NCI-H2196 (cell line): ENCODE results near the gene LETM1.

Source experiments
- DNase-seq: peaks from one replicate; lab custom pipeline; 2025; ENCODE audit not compliant: unreplicated experiment; lab: John Stamatoyannopoulos, UW

Gene LETM1

DNA sequence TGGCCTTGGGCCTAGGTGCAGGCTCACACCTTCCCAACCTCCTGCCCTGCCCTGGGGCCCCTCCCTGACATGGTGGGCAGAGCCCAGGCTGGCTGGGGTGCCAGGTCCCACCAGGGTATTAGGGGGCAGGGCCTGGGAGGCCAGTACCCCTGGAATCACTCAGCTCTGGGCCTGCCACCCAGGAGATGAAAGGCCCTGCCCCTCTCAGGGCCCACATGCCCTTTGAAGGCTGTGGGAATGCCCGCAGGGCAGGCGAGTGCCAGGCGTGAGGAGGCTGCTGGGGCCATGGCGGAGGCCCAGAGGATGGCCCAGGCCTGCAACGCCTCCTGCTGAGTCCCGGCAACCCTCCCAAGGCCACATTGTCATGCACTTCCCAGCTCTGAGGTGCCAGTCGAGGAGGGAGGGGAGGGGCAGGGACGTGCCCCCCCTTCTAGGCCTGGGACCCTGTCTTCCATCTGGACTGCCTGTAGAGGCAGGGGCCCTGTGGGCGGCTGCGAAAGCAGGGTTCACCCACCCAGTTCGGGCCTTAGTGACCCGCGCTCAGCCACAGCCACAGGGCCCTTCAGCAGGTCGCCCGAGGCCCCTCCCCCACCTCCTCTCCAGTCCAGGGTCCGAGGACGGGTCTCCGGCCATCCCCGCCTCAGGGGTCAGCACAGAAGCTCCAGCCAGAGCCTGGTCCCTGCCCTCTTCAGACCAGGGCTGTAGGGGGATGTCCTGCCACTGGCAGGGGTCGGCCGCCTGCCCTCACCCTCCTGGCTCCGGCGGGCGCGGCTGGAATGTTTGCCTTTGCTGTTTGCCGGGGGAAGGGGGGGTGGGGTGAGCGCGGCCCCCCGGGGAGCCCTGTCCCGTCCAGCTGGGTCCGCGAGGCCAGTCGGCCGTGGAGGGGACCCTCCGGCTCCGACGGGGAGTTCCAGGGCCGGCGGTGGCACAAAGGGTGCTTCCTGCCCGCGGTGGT is 89.6 kb downstream of the LETM1 start:
- no peak for DNase-seq

DNA sequence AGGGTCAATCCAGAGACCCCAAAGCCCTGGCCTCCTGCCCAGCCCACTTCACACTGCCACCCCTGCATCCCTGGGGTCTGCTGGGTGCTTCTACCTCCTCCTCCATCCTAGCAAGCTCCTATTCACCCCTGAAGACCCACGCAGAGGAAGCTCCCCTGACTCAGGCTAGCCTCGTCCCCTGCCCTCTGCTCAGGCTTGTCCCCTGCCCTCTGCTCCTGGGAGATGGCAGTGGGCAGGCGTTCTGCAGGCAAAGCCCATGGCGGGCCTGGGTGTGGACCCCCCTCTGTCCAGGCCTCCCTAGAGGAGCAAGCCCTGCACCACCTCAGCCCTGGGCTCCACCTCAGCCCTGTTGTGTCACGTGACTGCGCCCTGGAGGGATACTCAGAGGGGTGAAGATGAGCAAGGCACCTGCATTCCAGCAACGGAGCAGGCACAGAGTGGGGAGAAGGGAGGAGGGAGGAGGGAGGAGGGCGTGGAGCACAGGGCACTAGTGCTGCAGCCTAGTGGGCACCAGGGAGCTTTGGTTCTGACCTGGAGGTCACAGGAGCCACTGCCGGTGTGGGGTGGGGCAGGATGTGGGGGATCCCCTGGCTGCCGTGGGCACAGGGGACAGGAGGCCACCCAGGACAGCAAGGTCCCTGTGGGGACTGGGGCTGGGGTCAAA is 90.4 kb downstream of the LETM1 start:
- DNase-seq = no peak

DNA sequence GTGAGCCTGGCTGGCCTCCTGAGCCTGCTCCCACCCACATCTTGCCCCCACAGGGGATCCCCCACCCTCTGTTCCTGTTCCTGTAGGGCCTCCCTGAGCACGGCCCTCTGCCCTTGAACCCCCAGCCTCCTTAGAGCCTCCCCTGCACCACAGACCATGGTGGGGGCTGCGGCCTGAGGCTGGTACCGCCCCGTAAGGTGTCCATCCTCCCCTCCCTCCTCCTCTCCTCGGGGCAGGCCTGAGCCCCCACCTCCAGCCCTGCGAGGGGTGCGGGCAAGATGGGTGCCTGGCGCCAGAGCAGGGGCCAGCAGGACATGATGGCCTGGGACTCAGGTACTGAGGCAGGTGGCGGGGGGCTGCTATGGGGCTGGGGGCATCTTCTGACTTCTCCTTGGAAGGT is 91.3 kb downstream of the LETM1 start:
- no peak for DNase-seq

DNA sequence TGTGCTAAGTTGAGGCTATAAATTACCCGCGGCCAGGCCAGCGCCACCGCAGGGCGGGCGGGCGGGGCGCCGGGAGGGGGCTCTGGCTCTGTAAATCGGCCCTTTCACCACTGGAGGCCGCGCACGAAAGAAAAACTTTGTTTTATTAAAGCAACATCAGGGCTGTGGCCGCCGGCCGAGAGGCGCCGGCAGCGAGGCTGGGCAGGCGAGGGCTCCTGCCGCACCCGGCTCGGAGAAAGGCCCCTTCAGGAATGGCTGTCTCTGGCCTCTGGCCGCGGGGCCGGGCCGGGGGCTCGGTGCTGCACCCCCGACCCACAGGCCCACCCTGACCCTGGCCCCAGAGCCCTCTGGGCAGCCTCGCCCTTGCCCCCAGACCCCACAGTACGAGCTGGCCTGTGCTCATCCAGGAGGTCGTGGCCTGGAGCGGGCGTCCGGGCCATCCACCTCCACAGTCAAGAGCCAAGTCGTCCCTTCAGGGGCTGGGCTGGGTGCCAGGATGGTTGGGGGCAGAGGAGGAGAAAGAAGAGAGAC is 92.3 kb downstream of the LETM1 start:
- no peak for DNase-seq

DNA sequence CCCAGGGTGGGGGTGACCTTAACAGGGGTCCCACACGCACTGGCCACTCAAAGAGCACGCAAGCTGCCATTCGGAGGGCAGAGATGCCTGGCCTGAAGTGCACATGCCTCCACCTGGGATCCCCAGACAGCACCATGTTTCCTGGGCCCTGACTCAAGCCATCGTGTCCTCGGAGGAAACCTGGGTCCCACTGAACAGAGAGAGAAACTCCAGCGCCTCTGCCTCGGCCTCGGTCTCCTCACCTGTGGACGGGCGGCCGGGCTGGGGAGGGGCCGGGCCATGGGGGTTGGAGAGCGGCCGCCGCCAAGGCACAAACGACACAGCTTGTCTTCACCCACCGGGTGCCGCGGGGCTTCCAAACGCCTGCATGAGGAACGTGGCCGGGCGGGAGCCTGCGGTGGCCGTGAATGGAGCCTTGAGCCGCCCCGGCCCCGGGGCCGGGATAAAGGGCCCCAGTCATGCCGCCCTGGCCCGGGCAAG is 92.8 kb downstream of the LETM1 start:
- DNase-seq = no peak

DNA sequence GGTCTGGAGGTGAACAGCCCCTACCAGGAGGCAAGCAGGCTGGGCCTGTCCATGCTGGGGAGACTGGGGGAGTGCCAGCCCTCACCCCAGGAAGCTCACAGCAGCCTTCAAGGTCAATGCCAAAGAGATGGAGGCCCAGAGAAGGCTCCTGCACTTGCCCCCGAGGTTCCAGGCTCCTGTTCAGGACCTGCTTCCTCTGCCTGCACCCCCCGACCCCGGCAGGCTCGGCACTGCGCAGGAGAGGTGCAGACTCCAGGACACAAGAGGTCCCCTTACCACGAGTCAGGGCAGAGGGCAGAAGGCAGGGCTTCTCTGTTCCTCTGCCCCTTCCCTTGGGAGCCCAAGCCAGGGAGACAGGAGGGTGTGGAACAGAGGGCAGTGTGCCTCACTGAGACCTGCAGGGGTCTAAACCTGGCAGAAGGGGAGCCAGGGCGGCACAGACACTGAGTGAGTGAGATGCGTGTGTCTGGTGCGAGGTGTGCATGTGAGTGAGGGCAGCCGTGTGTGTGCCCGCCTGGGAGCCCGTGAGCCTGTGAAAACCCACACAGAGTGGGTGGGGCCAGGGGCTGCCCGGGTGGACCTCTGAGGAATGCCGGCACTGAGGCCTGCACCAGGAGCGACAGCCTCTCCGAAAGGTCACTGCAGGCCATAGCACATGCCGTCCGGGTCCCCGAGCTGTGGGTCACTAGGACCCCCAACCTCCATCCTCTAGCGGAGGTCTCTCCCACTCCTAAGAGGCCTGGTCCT is 93.5 kb downstream of the LETM1 start:
- no peak for DNase-seq
